Epithelial cell of esophagus (primary cell): ENCODE measurements around the gene FGF9.
A peak's percentile ranks its signal among the peaks of the same experiment; 100 is the strongest.

Experiments
- DNase-seq: peaks from one replicate; pipeline ENCODE4 v3.0.0; 2010; ENCODE audit warnings: low read depth
- H3K4me3 ChIP-seq: 2 replicates; pipeline ENCODE4 v1.5.1; 2011; ENCODE audit warnings: mild to moderate bottlenecking, low read length, control low read depth
- CTCF ChIP-seq: IDR thresholded peaks from 2 replicates; pipeline ENCODE4 v1.5.1; 2011; ENCODE audit warnings: low read depth, mild to moderate bottlenecking, low read length, control low read depth, inconsistent platforms; ENCODE audit not compliant: insufficient read depth; ENCODE audit errors: missing control alignments

FGF9 gene

GRCh38 chr13:21670006-21670882 is 629 bp upstream of the FGF9 start:
- peak; percentile 58 for DNase-seq
- TF ChIP-seq CTCF, result no peak
- peak overlapping the region; percentile 61 for H3K4me3 ChIP-seq

- TF ChIP-seq CTCF, result no peak
- DNase-seq, result no peak
- no peak overlapping the region for H3K4me3 ChIP-seq
Observed at GRCh38 chr13:21671620-21672286, 880 bp downstream of the FGF9 start.

GRCh38 chr13:21672287-21672680 is 1.4 kb downstream of the FGF9 start:
- TF ChIP-seq CTCF, result no peak
- H3K4me3 ChIP-seq, result no peak overlapping the region
- no peak for DNase-seq

GRCh38 chr13:21672796-21673538 is 2.1 kb downstream of the FGF9 start:
- no peak overlapping the region for H3K4me3 ChIP-seq
- no peak for DNase-seq
- TF ChIP-seq CTCF, result no peak

GRCh38 chr13:21673539-21673788 is 2.6 kb downstream of the FGF9 start:
- H3K4me3 ChIP-seq, result no peak overlapping the region
- no peak for DNase-seq
- TF ChIP-seq CTCF, result peak; percentile 13

GRCh38 chr13:21673789-21674489 is 3.1 kb downstream of the FGF9 start:
- peak; percentile 66 for DNase-seq
- peak overlapping the region; percentile 56 for H3K4me3 ChIP-seq
- no peak for TF ChIP-seq CTCF
